Tibial nerve (tissue), 4 donors: Measurements from ENCODE around the gene ZCCHC14.

Experiments used
- EP300 ChIP-seq, 2 donors: sonication (generic); formaldehyde crosslinking; IDR thresholded peaks; one replicate each; pipeline ENCODE4 v1.6.1; 2017; ENCODE audit warnings: antibody characterized with exemption in 2 of 2, mild to moderate bottlenecking in 1 of 2
- POLR2A ChIP-seq, 2 donors: fragments of 450-650 bp; IDR thresholded peaks; one replicate each; pipeline ENCODE4 v1.6.1; 2017; ENCODE audit warnings: antibody characterized with exemption in 2 of 2, mild to moderate bottlenecking in 2 of 2, moderate library complexity in 2 of 2
- TF ChIP-seq, protein P1 (sequence below), 5 experiments: fragments of 200-600 bp in 3 of 5; fragments of 450-650 bp in 2 of 5; sonication (generic) in 3 of 5; IDR thresholded peaks; one replicate each; pipeline ENCODE4 v1.5.1; 2016 to 2019; ENCODE audit warnings: antibody characterized with exemption in 5 of 5, mild to moderate bottlenecking in 3 of 5, moderate library complexity in 2 of 5

GRCh38 chr16:87414251-87414680, 78.6 kb downstream of the ZCCHC14 start:
- no peak for TF ChIP-seq POLR2A (IDR thresholded peaks at IDR 0.05)
- no peak for TF ChIP-seq EP300 (IDR thresholded peaks at IDR 0.05)
- TF ChIP-seq, protein P1, sequence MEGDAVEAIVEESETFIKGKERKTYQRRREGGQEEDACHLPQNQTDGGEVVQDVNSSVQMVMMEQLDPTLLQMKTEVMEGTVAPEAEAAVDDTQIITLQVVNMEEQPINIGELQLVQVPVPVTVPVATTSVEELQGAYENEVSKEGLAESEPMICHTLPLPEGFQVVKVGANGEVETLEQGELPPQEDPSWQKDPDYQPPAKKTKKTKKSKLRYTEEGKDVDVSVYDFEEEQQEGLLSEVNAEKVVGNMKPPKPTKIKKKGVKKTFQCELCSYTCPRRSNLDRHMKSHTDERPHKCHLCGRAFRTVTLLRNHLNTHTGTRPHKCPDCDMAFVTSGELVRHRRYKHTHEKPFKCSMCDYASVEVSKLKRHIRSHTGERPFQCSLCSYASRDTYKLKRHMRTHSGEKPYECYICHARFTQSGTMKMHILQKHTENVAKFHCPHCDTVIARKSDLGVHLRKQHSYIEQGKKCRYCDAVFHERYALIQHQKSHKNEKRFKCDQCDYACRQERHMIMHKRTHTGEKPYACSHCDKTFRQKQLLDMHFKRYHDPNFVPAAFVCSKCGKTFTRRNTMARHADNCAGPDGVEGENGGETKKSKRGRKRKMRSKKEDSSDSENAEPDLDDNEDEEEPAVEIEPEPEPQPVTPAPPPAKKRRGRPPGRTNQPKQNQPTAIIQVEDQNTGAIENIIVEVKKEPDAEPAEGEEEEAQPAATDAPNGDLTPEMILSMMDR (IDR thresholded peaks at IDR 0.05) = no peak
